OCI-LY7 (cell line): ENCODE data around the gene PRMT2. TPM values are rescaled to one million over a fixed set of nuclear protein-coding genes. Genes with fewer than 3 reads are reported as not detected.

Source experiments
- BruUV-seq: library from RNA; stranded (reverse); fragments of 400-500 nt; replicated peaks from 2 replicates; lab custom pipeline; 2021; lab: Mats Ljungman, UMichigan
- CTCF ChIA-PET: fragments of 300-600 bp; sonication (Branson Sonifier 250); formaldehyde crosslinking; loops from one replicate; lab custom pipeline; 2022; ENCODE audit warnings: antibody characterized with exemption; ENCODE audit not compliant: unreplicated experiment; lab: Charles Lee
- POLR2A ChIA-PET: fragments of 300-600 bp; sonication (Branson Sonifier 250); formaldehyde crosslinking; loops from one replicate; lab custom pipeline; 2022; ENCODE audit warnings: antibody characterized with exemption; lab: Charles Lee
- DNase-seq: peaks from one replicate; pipeline ENCODE4 v3.0.0-alpha.2; 2015; ENCODE audit warnings: low spot score
- H2AFZ ChIP-seq: fragments of 200-600 bp; sonication (generic), shearing (Covaris generic); 2 replicates; pipeline ENCODE4 v1.6.1; 2014; ENCODE audit warnings: mild to moderate bottlenecking, antibody characterized with exemption, low read length, moderate library complexity
- H3K27ac ChIP-seq: fragments of 200-600 bp; sonication (generic); 2 replicates; pipeline ENCODE4 v1.5.1; 2014; ENCODE audit warnings: mixed run types, low read depth, mild to moderate bottlenecking, moderate library complexity, low read length, inconsistent platforms; ENCODE audit not compliant: poor library complexity, severe bottlenecking
- H3K36me3 ChIP-seq: fragments of 200-600 bp; sonication (generic); 2 replicates; pipeline ENCODE4 v1.6.1; 2014; ENCODE audit warnings: mild to moderate bottlenecking, antibody characterized with exemption, low read length, moderate library complexity, mixed read lengths; ENCODE audit not compliant: insufficient read depth
- H3K4me1 ChIP-seq: fragments of 200-600 bp; sonication (generic); 2 replicates; pipeline ENCODE4 v1.5.1; 2014; ENCODE audit warnings: mild to moderate bottlenecking, low read length; ENCODE audit not compliant: insufficient read depth, poor library complexity, severe bottlenecking
- H3K4me2 ChIP-seq: fragments of 200-600 bp; sonication (generic); 2 replicates; pipeline ENCODE4 v1.6.1; 2014; ENCODE audit warnings: mild to moderate bottlenecking, low read length
- H3K4me3 ChIP-seq: fragments of 200-600 bp; sonication (generic); 2 replicates; pipeline ENCODE4 v1.5.1; 2014; ENCODE audit warnings: mild to moderate bottlenecking, low read depth, low read length; ENCODE audit not compliant: poor library complexity, severe bottlenecking
- H3K79me2 ChIP-seq: fragments of 200-600 bp; sonication (generic); 2 replicates; pipeline ENCODE4 v1.6.1; 2016; ENCODE audit warnings: low read depth, mild to moderate bottlenecking, low read length, moderate library complexity, mixed read lengths; ENCODE audit not compliant: insufficient read depth
- H3K9me2 ChIP-seq: fragments of 200-600 bp; sonication (generic); 2 replicates; pipeline ENCODE4 v1.6.1; 2016; ENCODE audit warnings: mild to moderate bottlenecking, low read length, mixed read lengths; ENCODE audit not compliant: insufficient read depth
- H3K9me3 ChIP-seq: fragments of 200-600 bp; sonication (generic); 2 replicates; pipeline ENCODE4 v1.6.1; 2014; ENCODE audit warnings: mild to moderate bottlenecking, mixed run types, low read length, mixed read lengths
- H4K20me1 ChIP-seq: fragments of 200-600 bp; sonication (generic); 2 replicates; pipeline ENCODE4 v1.6.1; 2014; ENCODE audit warnings: mild to moderate bottlenecking, antibody characterized with exemption, low read length, moderate library complexity, mixed read lengths; ENCODE audit not compliant: insufficient read depth
- EZH2phosphoT487 ChIP-seq: fragments of 200-600 bp; sonication (generic); IDR thresholded peaks from 2 replicates; pipeline ENCODE4 v1.6.1; 2018; ENCODE audit warnings: low read depth, borderline replicate concordance, mild to moderate bottlenecking, mixed run types, antibody characterized with exemption, low read length, moderate library complexity, mixed read lengths
- intact Hi-C: fragments of 100-400 bp; cut with micrococcal nuclease; formaldehyde crosslinking; loops from one replicate; pipeline ENCODE4 v1.10.0; 2022; ENCODE audit not compliant: unreplicated experiment
- total RNA-seq, 2 experiments: library from RNA; depleted of rRNA in 1 of 2; stranded (reverse); fragments of >200 nt in 1 of 2; shearing (Covaris generic) in 1 of 2; gene quantifications; 2 replicates each; pipeline ENCODE4 v1.2.3, GENCODE V29; 2014 to 2022
- TF ChIP-seq, protein P1 (sequence below): fragments of 200-600 bp; sonication (generic); conservative IDR thresholded peaks from 2 replicates; pipeline ENCODE4 v1.5.1; 2014; ENCODE audit warnings: mild to moderate bottlenecking, antibody characterized with exemption, low read length, moderate library complexity, mixed read lengths

Gene PRMT2
- total RNA-seq, 2 experiments from 2014 or later: 30.5 to 32.8 TPM

GRCh38 chr21:46616050-46616449 is 19.4 kb upstream of the PRMT2 start:
- ChIA-PET CTCF (no interaction called here), POLR2A (no interaction called here)
- Histone ChIP-seq H4K20me1 (no peaks in the 10 kb centered on the region), H3K4me2 (no peak overlapping the region), H3K79me2 (no peaks in the 10 kb centered on the region), H3K36me3 (no peaks in the 10 kb centered on the region), H2AFZ (no peak overlapping the region), H3K4me1 (no peaks in the 10 kb centered on the region), H3K4me3 (no peak overlapping the region), H3K9me2 (no peaks in the 10 kb centered on the region), H3K9me3 (no peaks in the 10 kb centered on the region), H3K27ac (no peak overlapping the region)
- no TSS peak for BruUV-seq
- no peak for DNase-seq
- intact Hi-C loops: no loop called here
- no peak for TF ChIP-seq EZH2phosphoT487
- TF ChIP-seq, protein P1, sequence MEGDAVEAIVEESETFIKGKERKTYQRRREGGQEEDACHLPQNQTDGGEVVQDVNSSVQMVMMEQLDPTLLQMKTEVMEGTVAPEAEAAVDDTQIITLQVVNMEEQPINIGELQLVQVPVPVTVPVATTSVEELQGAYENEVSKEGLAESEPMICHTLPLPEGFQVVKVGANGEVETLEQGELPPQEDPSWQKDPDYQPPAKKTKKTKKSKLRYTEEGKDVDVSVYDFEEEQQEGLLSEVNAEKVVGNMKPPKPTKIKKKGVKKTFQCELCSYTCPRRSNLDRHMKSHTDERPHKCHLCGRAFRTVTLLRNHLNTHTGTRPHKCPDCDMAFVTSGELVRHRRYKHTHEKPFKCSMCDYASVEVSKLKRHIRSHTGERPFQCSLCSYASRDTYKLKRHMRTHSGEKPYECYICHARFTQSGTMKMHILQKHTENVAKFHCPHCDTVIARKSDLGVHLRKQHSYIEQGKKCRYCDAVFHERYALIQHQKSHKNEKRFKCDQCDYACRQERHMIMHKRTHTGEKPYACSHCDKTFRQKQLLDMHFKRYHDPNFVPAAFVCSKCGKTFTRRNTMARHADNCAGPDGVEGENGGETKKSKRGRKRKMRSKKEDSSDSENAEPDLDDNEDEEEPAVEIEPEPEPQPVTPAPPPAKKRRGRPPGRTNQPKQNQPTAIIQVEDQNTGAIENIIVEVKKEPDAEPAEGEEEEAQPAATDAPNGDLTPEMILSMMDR: no peak

- H3K36me3 ChIP-seq: no peaks in the 10 kb centered on the region
- no TSS peak for BruUV-seq
- H4K20me1 ChIP-seq: no peaks in the 10 kb centered on the region
- H3K4me2 ChIP-seq: no peak overlapping the region
- intact Hi-C loops: no loop called here
- no peaks in the 10 kb centered on the region for H3K9me2 ChIP-seq
- no peaks in the 10 kb centered on the region for H3K9me3 ChIP-seq
- no peak overlapping the region for H3K4me3 ChIP-seq
- POLR2A ChIA-PET: no interaction called here
- no peaks in the 10 kb centered on the region for H3K79me2 ChIP-seq
- no peak overlapping the region for H2AFZ ChIP-seq
- no peaks in the 10 kb centered on the region for H3K4me1 ChIP-seq
- no peak overlapping the region for H3K27ac ChIP-seq
- TF ChIP-seq EZH2phosphoT487: no peak
- TF ChIP-seq, protein P1: no peak
- CTCF ChIA-PET: no interaction called here
- no peak for DNase-seq
Measured at GRCh38 chr21:46616656-46617055, 18.8 kb upstream of the PRMT2 start.

DNA sequence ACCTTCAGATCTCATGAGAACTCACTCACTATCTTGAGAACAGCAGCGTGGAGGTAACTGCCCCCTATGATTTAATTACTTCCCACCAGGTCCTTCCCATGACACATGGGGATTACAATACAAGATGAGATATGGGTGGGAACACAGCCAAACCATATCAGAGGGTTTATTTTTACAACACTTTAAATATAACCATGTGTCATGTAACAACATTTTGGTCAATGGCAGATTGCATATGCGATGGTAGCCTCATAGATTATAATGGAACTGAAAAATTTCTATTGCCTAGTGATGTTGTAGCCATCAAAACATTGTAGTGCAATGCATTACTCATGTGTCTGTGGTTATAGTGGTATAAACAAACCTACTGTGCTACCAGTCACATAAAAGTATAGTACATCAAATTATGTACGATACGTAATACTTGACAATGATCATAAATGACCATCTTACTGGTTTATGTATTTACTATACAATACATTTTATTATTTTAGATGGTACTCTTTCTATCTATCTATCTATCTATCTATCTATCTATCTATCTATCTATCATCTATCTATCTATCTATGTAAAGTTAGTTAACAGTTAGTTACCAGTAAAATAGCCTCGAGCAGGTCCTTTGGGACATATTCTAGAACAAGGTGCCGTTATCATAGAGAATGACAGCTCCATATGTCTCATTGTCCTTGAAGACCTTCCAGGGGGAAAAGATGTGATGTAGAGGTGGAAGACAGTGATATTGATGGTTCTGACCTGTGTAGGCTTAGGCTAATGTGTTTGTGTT is 18.0 kb upstream of the PRMT2 start:
- no peaks in the 10 kb centered on the region for H3K4me1 ChIP-seq
- CTCF ChIA-PET: no interaction called here
- intact Hi-C loops: no loop called here

More for the DNA sequence above, 18.0 kb upstream of the PRMT2 start:
- Histone ChIP-seq H4K20me1 (no peaks in the 10 kb centered on the region), H3K36me3 (no peaks in the 10 kb centered on the region), H3K27ac (no peak overlapping the region), H3K79me2 (no peaks in the 10 kb centered on the region), H3K9me2 (no peaks in the 10 kb centered on the region), H3K4me3 (no peak overlapping the region), H2AFZ (no peak overlapping the region), H3K4me2 (no peak overlapping the region), H3K9me3 (no peaks in the 10 kb centered on the region)
- POLR2A ChIA-PET: interaction anchor here (0.7 to 1.0 kb wide), 2 partner anchors 20 to 277 kb away, joined by 3 read pairs; no protein-coding TSS in a partner anchor
- BruUV-seq: no TSS peak
- TF ChIP-seq, protein P1: no peak
- TF ChIP-seq EZH2phosphoT487: no peak
- DNase-seq: no peak
